SH-SY5Y (cell line): ENCODE data around the gene FOXE1.

Experiments used
- GATA2 ChIP-seq: IDR thresholded peaks from 2 replicates; pipeline ENCODE4 v1.6.1; 2011; ENCODE audit warnings: mild to moderate bottlenecking, low read depth, low read length
- GATA3 ChIP-seq: IDR thresholded peaks from 2 replicates; pipeline ENCODE4 v1.6.1; 2011; ENCODE audit warnings: low read depth, mild to moderate bottlenecking, low read length, moderate library complexity

FOXE1 gene

DNA sequence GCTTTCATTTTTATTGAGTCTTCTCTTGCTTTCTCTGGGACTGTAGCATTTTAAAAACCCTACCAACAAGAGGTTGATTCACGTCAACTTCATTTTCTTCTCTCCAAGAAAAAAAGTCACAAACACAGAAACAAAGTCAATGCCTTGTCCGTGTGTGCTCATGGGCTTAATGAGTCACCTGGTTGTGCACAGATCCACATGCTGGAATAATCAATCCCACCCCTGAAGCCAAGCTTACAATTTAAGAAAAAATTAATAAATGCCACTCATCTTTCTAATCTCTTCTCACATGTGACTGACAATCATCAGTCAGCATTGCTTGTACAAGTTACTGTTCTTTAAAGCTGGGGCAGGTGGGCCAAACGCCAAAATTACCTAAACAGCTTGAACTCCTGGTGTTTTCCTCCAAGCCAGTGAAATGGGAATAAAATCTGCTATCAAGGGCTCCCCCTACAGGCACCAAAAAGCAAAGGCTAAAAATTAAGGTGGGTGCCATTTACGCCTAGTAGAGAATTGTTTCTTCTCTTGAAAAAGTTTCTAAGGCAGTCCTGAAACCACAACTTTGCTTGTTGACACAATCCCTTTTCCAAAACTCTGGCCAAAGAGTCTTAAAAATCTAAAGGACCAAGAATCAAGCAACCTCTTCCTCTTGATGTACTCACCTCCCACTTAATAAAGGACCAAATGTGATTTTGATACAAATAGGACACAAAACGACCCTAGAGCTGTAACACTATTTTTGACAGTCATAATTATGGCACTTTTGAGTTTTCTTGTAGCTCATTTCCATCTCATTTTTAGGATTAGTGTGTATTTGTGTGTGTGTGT lies 47.9 kb downstream of the FOXE1 start:
- TF ChIP-seq GATA3 (no peak), GATA2 (no peak)

DNA sequence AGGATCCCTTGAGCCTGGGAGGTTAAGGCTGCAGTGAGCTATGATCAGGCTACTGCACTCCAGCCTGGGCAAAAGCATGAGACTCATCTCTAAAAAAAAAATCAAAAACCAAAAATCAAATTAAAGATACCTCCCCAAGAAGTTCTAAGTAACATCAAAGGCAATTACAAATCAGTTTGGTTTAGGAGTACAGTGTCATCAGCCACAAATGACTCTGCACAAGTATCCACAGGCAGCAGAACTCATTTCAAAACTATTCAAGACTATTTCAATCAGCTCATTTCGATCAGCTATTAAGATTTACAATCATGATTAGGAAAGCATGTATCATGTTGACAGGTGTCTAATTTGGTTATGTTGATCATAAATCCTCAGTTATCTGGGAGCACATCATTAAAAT lies 50.2 kb downstream of the FOXE1 start:
- no peak for TF ChIP-seq GATA2
- TF ChIP-seq GATA3: no peak

GRCh38 chr9:97904725-97905124 lies 51.7 kb downstream of the FOXE1 start:
- no peak for TF ChIP-seq GATA2
- TF ChIP-seq GATA3: no peak

DNA sequence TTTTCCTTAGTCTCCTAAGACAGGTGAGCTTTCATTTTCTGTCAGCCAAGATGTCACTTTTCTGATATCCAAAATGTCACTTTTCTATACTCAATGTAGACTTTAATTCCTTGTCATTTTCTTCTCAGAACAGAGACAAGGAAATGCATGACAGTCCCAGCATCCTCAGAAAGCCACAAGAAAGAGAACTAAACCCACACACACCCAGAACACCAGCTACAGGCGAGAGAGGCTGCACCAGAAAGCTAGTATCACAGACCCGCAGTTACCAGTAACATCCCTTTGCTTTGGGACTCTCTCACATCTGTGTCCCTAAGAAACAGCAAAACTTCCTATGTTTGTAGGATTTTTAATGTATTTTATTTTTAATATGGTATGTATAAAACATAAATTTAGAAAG lies 52.2 kb downstream of the FOXE1 start:
- TF ChIP-seq GATA3: no peak
- no peak for TF ChIP-seq GATA2
